HG03575 (cell line): ENCODE measurements around the gene RBL2.
"Not testable (repeated sequence)": the region's sequence is repeated elsewhere in the genome, so short reads cannot be mapped to it uniquely, and the experiment has no call there.

Experiments
- ATAC-seq: cut with Tn5 transposase; IDR thresholded peaks from one replicate; pipeline ENCODE4 v1.9.1; 2021; ENCODE audit not compliant: unreplicated experiment, insufficient number of reproducible peaks, low FRiP score; ENCODE audit errors: extremely low read depth

The RBL2 gene

DNA sequence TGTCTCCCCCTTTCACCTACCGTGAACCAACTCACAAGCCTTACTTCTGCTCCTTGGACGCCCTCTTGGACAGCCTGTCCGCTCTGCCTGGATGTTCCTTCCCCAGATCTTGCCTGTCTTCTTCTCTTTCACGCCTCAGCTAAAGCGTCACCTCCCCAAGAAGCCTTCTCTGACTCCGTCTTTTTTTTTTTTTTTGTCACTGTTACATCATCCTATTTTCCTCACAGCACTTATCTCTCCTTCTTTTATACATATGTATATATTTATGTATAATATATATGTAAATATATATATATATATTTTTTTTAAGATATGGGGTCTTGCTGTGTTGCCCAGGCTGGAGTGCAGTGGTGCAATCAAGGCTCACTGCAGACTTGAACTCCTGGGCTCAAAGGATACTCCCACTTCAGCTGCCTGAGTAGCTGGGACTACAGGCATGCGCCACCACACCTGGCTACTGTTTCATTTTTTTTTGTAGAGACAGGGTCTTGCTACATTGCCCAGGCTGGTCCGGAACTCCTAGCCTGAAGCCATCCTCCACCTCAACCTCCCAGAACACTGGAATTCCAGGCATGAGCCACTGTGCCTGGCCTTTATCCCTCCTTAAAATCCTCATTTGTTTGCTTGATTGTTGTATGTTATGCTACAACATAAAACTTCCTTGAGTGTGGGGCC is 85.3 kb downstream of the RBL2 start:
- no peak for ATAC-seq

DNA sequence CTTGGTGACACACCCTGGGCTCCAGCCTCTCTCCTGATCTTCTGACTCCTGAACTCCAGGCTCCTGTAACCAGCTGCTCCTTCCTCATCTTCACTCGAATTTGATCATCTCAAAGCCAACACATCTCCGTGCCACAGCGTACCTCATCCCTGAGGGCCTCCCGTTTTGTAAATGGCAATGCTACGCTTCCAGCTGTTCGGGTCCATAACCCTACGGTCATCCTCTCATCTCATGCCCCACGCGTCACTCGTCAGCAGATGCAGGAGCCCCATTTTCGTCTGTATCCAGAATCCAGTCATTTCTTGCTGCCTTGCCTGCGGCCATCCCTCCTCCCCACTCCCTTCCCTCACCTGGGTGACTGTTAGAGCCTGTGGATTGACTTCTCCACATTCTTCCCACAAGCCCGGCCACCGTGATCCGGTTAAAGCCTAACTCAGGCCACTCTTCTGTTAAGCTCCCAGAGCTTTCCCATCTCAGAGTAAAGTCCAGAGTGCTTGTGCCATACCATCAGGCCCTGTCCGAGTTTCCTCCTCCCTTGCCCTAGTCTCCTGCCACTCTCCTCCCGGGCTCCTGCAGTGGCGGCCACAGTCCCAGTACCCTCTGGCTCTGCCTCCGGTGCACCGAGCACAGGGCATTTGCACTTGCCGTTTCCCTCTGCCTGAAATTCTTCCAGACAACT is 89.0 kb downstream of the RBL2 start:
- no peak for ATAC-seq

DNA sequence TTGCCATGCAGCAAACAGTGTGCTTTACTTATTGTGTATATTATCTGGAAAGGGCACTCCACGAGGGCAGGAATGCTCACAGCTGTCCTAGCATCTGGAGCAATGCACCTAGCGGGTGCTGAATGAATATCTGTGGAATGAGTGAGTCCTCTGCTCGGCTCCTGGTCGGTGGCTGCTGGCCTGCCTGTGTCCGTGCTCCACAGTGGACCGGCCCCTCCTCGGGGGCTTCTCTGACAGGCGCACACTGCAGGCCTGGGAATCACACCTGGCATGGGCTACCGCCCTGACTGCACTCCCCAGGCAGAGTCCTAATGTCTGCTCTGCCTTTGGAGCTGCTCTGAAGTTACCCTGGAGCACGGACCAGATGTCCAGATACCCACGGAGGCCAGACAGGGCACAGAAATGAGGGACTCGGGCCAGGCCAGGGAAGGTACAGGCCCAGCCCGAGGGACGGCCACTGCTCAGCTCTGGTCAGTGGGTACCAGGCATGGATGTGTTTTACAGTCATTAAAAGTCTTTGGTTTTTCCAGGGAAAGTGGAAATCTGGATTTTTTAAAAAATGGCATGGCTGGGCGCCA is 89.8 kb downstream of the RBL2 start:
- ATAC-seq: no peak

DNA sequence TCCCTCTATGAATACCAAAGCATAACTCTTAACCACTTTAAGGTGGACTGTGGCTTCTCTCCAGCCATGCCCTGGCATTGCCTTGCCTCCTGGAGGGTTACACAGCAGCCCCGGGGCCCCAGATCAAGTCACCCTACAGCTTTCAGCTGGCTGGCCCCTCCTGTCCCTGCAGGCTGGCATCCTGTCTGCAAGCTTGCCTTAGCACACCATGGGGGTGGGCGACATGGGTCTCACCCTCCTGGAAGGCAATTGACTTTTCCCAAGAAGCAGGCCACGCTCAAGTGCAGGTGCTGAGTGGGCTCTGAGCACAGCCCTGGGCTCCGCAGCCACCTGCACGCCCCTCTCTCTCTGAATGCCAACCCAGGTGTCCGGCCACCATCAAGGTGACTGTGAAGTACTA is 94.5 kb downstream of the RBL2 start:
- ATAC-seq: no peak

DNA sequence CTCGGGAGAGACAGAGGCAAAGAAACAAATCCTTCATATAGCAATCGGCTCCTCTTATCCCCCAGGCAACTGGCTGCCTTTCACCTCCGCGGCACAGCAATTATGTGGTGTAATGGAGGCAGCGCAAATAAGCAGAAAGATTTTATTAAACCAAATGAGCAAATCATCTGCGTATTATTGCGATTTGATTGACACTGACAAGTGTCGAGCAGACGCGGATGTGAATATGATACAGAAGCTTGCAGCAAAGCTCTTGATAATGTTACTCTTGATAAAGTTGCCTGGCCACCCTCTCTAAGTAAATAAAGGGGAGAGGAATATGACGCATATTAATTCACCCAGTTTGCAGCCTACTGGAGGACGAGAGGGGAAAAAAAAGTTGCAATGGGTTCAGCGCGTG is 95.2 kb downstream of the RBL2 start:
- ATAC-seq: no peak

DNA sequence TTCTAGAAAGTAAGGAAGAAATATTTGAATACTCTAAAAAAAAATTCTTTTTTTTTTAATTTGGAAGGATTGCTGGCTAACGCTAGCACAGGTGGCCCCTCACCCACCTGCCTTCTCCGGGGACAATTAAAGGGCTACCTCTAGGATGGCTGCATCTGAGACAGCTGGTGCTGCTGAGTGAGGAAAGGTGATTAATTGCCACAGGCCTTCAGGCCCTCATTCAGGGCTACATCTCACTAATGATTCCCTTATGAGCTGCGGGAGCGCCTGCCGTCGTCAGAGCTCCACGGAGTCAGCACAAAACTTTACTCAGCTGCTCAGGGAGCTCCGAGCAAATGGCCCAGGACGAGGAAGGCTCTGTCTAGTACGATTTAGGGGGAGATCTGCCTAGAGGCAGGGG is 95.8 kb downstream of the RBL2 start:
- ATAC-seq: no peak

DNA sequence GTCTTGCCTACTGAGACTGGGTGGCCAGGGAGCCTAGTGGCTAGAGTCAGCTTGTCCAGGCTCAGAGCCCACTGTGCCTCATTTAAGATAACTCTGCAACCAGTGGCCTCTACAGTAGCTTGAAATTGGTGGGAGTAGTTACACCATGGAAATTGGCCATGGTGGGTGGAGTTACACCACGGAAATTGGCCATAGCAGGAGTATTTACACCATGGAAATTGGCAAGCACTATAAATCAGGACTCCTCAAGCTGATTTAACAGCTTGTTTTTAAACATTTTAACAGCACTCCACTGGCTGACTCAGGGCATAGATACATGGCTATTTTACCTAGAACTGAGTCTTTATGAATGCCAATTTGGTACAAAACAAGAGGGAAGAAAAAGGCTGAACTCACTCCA is 96.5 kb downstream of the RBL2 start:
- ATAC-seq: no peak

DNA sequence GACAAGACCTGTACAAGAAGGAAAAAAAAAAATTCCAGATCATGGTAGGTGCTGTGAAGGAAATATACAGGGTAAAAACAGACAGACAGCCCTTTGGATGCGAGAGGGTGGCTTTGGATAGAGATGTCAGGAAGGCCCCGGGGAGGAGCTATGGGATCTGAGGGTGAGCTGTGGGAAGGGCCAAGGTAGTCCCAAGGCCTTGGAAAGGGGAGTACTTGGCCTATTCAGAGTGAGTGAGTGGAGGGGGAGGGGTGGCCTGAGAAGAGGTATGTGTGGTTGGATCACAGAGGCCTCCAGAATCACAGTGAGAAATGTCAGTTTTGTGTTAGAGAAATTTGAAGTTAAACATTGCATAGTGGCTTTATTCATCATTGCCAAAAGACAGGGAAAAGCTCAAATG is 99.9 kb downstream of the RBL2 start:
- no peak for ATAC-seq

DNA sequence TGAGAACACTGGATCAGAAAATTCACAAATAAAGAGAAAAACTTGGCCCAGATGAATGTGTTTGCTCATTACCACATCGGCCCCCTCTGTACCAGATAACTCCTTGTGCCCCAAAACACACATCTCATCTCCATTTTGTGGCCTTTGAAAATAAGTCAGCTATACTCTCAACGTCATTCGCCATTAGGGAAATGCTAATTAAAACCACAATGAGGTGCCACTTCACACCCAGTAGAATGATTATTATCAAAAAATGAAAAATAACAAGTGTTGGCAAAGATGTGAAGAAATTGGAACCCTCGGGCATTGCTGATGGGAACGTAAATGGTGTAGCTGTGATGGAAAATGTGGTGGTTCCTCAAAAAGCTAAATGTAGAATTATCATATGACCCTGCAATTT is 103.4 kb downstream of the RBL2 start:
- ATAC-seq: no peak

DNA sequence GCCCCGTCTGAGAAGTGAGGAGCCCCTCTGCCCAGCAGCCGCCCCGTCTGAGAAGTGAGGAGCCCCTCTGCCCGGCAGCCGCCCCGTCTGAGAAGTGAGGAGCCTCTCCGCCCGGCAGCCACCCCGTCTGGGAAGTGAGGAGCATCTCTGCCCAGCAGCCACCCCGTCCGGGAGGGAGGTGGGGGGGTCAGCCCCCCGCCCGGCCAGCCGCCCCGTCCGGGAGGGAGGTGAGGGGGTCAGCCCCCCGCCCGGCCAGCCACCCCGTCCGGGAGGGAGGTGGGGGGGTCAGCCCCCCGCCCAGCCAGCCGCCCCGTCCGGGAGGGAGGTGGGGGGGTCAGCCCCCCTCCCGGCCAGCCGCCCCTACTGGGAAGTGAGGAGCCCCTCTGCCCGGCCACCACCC is 105.1 kb downstream of the RBL2 start:
- ATAC-seq: not testable (repeated sequence)

DNA sequence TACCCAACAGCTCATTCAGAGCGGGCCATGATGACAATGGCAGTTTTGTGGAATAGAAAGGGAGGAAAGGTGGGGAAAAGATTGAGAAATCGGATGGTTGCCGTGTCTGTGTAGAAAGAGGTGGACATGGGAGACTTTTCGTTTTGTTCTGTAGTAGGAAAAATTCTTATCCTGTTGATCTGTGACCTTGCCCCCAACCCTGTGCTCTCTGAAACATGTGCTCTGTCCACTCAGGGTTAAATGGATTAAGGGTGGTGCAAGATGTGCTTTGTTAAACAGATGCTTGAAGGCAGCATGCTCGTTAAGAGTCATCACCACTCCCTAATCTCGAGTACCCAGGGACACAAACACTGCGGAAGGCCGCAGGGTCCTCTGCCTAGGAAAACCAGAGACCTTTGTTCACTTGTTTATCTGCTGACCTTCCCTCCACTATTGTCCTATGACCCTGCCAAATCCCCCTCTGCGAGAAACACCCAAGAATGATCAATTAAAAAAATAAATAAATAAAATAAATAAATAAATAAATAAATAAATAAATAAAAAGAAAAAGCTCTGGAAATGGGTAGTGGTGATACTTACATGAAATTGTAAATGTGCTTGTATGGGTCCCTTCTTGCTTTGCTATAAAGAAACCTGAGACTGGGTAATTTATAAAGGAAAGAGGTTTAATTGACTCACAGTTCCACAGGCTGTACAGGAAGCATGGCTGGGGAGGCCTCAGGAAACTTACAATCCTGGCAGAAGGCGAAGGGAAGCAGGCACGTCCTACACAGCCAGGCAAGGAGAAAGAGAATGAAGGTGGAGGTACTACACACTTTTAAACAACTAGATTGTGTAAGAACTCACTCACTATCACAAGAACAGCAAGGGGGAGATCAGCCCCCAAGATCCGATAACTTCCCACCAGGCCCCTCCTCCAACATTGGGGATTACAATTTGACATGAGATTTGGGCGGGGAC is 105.8 kb downstream of the RBL2 start:
- not testable (repeated sequence) for ATAC-seq
